H1 (cell line): ENCODE measurements around the gene ADAMTS14. TPM values are rescaled to one million over a fixed set of nuclear protein-coding genes. Genes with fewer than 3 reads are reported as not detected.

Experiments used
- CBX5 ChIP-seq: fragments of 300-800, 300-1000 bp; sonication (generic); IDR thresholded peaks from 2 replicates; pipeline ENCODE4 v1.7.1; 2016; ENCODE audit warnings: antibody characterized with exemption, low read length, low read depth
- CBX8 ChIP-seq: fragments of 300-800, 300-1000 bp; sonication (generic); IDR thresholded peaks from 2 replicates; pipeline ENCODE4 v1.7.1; 2016; ENCODE audit warnings: low read depth, low read length, borderline replicate concordance
- HDAC2 ChIP-seq, 2 experiments: fragments of 300-600 bp in 1 of 2; sonication (generic) in 1 of 2; IDR thresholded peaks; 2 replicates each; pipeline ENCODE4 v1.6.1; 2011 to 2012; ENCODE audit warnings: low read depth in 2 of 2, low read length in 2 of 2, mild to moderate bottlenecking in 2 of 2, moderate library complexity in 2 of 2, borderline replicate concordance in 1 of 2, inconsistent platforms in 1 of 2
- POU5F1 ChIP-seq: IDR thresholded peaks from 2 replicates; pipeline ENCODE4 v1.6.1; 2011; ENCODE audit warnings: low read depth, mild to moderate bottlenecking, low read length, moderate library complexity
- polyA plus RNA-seq, 7 experiments: library from polyadenylated mRNA; depleted of rRNA in 3 of 7; stranded (reverse) in 5 of 7; unstranded in 2 of 7; fragments of >200 nt in 5 of 7; fragments of 200-250 nt in 2 of 7; gene quantifications; 1 replicate in 5 of 7; 2 replicates in 1 of 7; 4 replicates in 1 of 7; pipeline versions ENCODE4 v1.2.1 to v1.2.3, GENCODE V29; 2011 to 2013; ENCODE audit warnings: missing spikeins in 2 of 7, mixed read lengths in 2 of 7
- total RNA-seq: library from RNA; stranded (reverse); fragmentation: NEBNext Ultra II Directional; extraction: Animal tissue kit (Norgen Biotek cat#: 25700); gene quantifications from 2 replicates; pipeline ENCODE4 v1.2.1, GENCODE V29; 2021
- TF ChIP-seq, protein P1 (sequence below): IDR thresholded peaks from 2 replicates; pipeline ENCODE4 v1.6.1; 2012; ENCODE audit warnings: inconsistent platforms
- TF ChIP-seq, protein P2 (sequence below): IDR thresholded peaks from 2 replicates; pipeline ENCODE4 v1.6.1; 2011; ENCODE audit warnings: low read depth, mild to moderate bottlenecking, low read length; ENCODE audit not compliant: insufficient read depth

ADAMTS14 gene
- total and polyA plus RNA-seq, 2 of the 8 experiments (the other 6 are each of a cell fraction or from before 2014, with no cell fraction given), result 2.0 to 2.3 TPM

DNA sequence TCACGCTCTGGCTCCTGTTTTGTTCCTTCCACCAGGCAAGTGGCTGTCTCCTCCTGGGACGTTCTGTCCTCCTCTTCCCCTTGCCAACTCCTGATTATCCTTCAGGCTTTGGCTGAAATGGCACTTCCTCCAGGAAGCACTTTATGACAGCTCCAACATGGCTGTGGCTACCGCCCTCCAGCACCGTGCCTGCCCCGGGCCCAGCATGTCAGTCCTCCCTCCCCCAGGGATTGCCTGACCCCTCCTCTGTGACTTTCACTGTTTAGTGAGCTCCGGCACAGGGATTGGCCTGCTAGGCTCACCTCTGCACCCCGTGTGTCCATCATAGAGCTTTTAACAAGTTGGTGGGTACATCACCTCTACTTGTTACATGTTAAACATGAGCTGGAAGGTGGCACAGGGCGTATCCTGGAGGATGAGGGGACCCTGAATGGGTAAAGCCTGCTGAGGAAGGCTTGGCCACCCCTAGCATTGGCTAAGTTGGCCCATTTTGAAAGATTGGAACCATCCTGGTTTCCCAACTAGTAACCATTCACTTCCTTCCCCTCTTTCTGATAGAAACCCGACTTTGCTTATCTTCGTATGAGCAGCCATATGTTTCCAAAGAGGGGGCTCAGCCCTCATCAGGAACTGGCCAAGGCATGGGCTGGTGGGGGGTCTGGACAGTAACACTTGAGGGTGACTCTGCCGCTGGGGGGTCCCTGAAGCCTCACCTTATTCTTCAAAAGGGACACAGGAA lies 10.5 kb upstream of the ADAMTS14 start (continued):
- TF ChIP-seq CBX5, result no peak
- TF ChIP-seq POU5F1, result no peak
- TF ChIP-seq, protein P1, sequence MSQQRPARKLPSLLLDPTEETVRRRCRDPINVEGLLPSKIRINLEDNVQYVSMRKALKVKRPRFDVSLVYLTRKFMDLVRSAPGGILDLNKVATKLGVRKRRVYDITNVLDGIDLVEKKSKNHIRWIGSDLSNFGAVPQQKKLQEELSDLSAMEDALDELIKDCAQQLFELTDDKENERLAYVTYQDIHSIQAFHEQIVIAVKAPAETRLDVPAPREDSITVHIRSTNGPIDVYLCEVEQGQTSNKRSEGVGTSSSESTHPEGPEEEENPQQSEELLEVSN, result no peak
- TF ChIP-seq, protein P2, sequence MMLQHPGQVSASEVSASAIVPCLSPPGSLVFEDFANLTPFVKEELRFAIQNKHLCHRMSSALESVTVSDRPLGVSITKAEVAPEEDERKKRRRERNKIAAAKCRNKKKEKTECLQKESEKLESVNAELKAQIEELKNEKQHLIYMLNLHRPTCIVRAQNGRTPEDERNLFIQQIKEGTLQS, result no peak
- TF ChIP-seq CBX8, result no peak
- no peak for TF ChIP-seq HDAC2 (IDR thresholded peaks at IDR 0.05; ENCODE audit: borderline replicate concordance in 1 of 2, low read depth in 2 of 2, low read length in 2 of 2)
